PC-3 (cell line): Measurements from ENCODE around the gene DNAJB2. TPM values are rescaled to one million over a fixed set of nuclear protein-coding genes. Genes with fewer than 3 reads are reported as not detected.

Experiments
- ATAC-seq: fragments of 200-7000 bp; cut with Tn5 transposase; 2 replicates; pipeline ENCODE4 v1.9.1; 2020; ENCODE audit warnings: mild to moderate bottlenecking, moderate library complexity
- BruUV-seq: library from RNA; stranded (reverse); fragments of 400-500 nt; replicated peaks from 2 replicates; lab custom pipeline; 2021; lab: Mats Ljungman, UMichigan
- CTCF ChIA-PET: fragments of 300-600 bp; sonication (Branson Sonifier 250); formaldehyde crosslinking; loops from one replicate; lab custom pipeline; 2022; ENCODE audit warnings: antibody characterized with exemption; lab: Charles Lee
- POLR2A ChIA-PET: fragments of 300-600 bp; sonication (Branson Sonifier 250); formaldehyde crosslinking; loops from one replicate; lab custom pipeline; 2022; ENCODE audit warnings: antibody characterized with exemption; ENCODE audit not compliant: unreplicated experiment; lab: Charles Lee
- DNase-seq: peaks from one replicate; pipeline ENCODE4 v3.0.0-alpha.2; 2015
- H2AFZ ChIP-seq: fragments of 300-600 bp; sonication (generic); 2 replicates; pipeline ENCODE4 v1.6.0; 2016; ENCODE audit warnings: antibody characterized with exemption, low read length
- H3F3A ChIP-seq: fragments of 300-600 bp; sonication (generic); one replicate; pipeline ENCODE4 v1.6.0; 2017; ENCODE audit warnings: antibody characterized with exemption, low read length, control low read depth, mild to moderate bottlenecking; ENCODE audit not compliant: unreplicated experiment
- H3K27ac ChIP-seq: fragments of 300-600 bp; sonication (generic); 2 replicates; pipeline ENCODE4 v1.5.1; 2016; ENCODE audit warnings: mild to moderate bottlenecking, low read length
- H3K27me3 ChIP-seq: fragments of 300-600 bp; sonication (generic); 2 replicates; pipeline ENCODE4 v1.6.1; 2016; ENCODE audit warnings: low read length, mixed read lengths
- H3K36me3 ChIP-seq: fragments of 300-600 bp; sonication (generic); 2 replicates; pipeline ENCODE4 v1.6.1; 2016; ENCODE audit warnings: low read depth, mixed run types, low read length, mixed read lengths
- H3K4me1 ChIP-seq: fragments of 300-600 bp; sonication (generic); 2 replicates; pipeline ENCODE4 v1.5.1; 2016; ENCODE audit warnings: low read length; ENCODE audit not compliant: insufficient read depth
- H3K4me2 ChIP-seq: fragments of 300-600 bp; sonication (generic); 2 replicates; pipeline ENCODE4 v1.6.0; 2016; ENCODE audit warnings: low read length
- H3K4me3 ChIP-seq: fragments of 300-600 bp; sonication (generic); 2 replicates; pipeline ENCODE4 v1.5.1; 2016; ENCODE audit warnings: mild to moderate bottlenecking, low read length, mixed read lengths
- H3K79me2 ChIP-seq: fragments of 300-600 bp; sonication (generic); 2 replicates; pipeline ENCODE4 v1.6.1; 2017; ENCODE audit warnings: low read length, mixed read lengths
- H3K9ac ChIP-seq: fragments of 300-600 bp; sonication (generic); 2 replicates; pipeline ENCODE4 v1.6.0; 2016; ENCODE audit warnings: mild to moderate bottlenecking, low read length
- H3K9me2 ChIP-seq: fragments of 300-600 bp; sonication (generic); replicated peaks from 2 replicates; pipeline ENCODE4 v1.6.1; 2016; ENCODE audit warnings: mixed run types, low read length, mixed read lengths
- H3K9me3 ChIP-seq: fragments of 300-600 bp; sonication (generic); 2 replicates; pipeline ENCODE4 v1.6.1; 2016; ENCODE audit warnings: low read length, mixed read lengths
- H4K20me1 ChIP-seq: fragments of 300-600 bp; sonication (generic); 2 replicates; pipeline ENCODE4 v1.6.1; 2016; ENCODE audit warnings: low read length, mixed read lengths
- CTCF ChIP-seq: fragments of 300-600 bp; sonication (generic); conservative IDR thresholded peaks from 2 replicates; pipeline ENCODE4 v1.5.1; 2017; ENCODE audit warnings: antibody characterized with exemption, low read depth, mild to moderate bottlenecking, low read length
- EZH2 ChIP-seq: fragments of 300-600 bp; sonication (generic); IDR thresholded peaks from one replicate; pipeline ENCODE4 v1.6.1; 2017; ENCODE audit warnings: antibody characterized with exemption, mild to moderate bottlenecking, low read length; ENCODE audit not compliant: unreplicated experiment
- EZH2phosphoT487 ChIP-seq: fragments of 300-600 bp; sonication (generic); IDR thresholded peaks from 2 replicates; pipeline ENCODE4 v1.6.1; 2018; ENCODE audit warnings: mild to moderate bottlenecking, antibody characterized with exemption, low read length, borderline replicate concordance
- intact Hi-C: fragments of 100-400 bp; cut with micrococcal nuclease; formaldehyde crosslinking; loops from 2 replicates; pipeline ENCODE4 v1.9.0; 2023
- total RNA-seq: library from RNA; depleted of rRNA; stranded (reverse); fragments of >200 nt; gene quantifications from 2 replicates; pipeline ENCODE4 v1.2.3, GENCODE V29; 2014

Gene DNAJB2
- total RNA-seq, 1 experiment from 2014 or later = 62.3 TPM

- no peaks in the 10 kb centered on the region; the same call in 1 of the 2 replicates for H3K4me1 ChIP-seq
- ChIA-PET CTCF (no interaction called here), POLR2A (interaction anchor here (0.8 kb wide), 1 partner anchor 19 kb away, joined by 6 read pairs; no protein-coding TSS in a partner anchor)
- BruUV-seq = no TSS peak
- no peak for TF ChIP-seq EZH2phosphoT487
- no peak for TF ChIP-seq CTCF
- TF ChIP-seq EZH2 = no peak
- H3K27ac ChIP-seq = no peak overlapping the region
- no peak overlapping the region for H3K4me3 ChIP-seq
- DNase-seq (no peak), ATAC-seq (no peak)
- H3K9ac ChIP-seq = no peak overlapping the region
- intact Hi-C loops = no loop called here
- no peaks in the 10 kb centered on the region for H3K9me3 ChIP-seq
- H3K36me3 ChIP-seq = no peaks in the 10 kb centered on the region
- H3K9me2 ChIP-seq = no peaks in the 10 kb centered on the region
- H3K27me3 ChIP-seq = no peaks in the 10 kb centered on the region
- no peaks in the 10 kb centered on the region for H3K79me2 ChIP-seq
- no peak overlapping the region for H2AFZ ChIP-seq
- H3F3A ChIP-seq = no peaks in the 10 kb centered on the region
- H3K4me2 ChIP-seq = no peak overlapping the region
- H4K20me1 ChIP-seq = no peaks in the 10 kb centered on the region
Measured at GRCh38 chr2:219268294-219268693, 10.9 kb upstream of the DNAJB2 start.

DNA sequence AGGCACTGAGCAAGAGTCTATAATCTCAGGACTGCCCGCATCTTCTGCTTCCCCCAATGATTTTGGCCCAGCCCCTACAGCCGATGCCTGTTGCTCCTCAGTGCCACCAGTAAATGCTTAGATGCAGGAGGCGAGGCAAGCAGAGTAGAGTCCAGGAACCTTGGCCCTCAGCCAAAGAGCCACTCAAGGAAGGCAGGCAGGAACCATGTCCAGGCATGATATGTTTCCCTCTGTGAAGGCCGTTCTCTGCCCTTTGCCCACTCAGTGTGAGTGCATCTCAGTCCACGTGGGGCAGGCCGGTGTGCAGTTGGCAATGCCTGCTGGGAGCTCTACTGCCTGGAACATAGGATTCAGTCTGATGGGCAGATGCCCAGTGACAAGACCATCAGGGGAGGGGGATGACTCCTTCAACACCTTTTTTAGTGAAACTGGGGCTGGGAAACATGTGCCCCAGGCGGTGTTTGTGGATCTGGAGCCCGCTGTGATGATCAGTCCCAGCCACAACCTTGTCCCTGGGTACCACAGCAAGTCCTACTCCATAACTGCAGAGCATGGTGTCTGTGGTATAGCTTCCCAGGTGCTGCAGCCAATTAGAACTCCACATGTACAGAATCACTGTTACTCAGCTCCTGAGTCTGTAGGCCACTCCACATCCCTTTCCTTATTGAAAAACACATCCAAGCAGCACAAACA, 9.7 kb upstream of the DNAJB2 start:
- no peaks in the 10 kb centered on the region for H4K20me1 ChIP-seq
- H3K9ac ChIP-seq = no peak overlapping the region
- BruUV-seq = no TSS peak
- H3F3A ChIP-seq = no peaks in the 10 kb centered on the region
- H3K4me2 ChIP-seq = no peak overlapping the region
- TF ChIP-seq EZH2phosphoT487 (no peak), EZH2 (no peak), CTCF (no peak)
- DNase-seq (no peak), ATAC-seq (no peak)
- POLR2A ChIA-PET = interaction anchor here (0.8 kb wide), 1 partner anchor 20 kb away, joined by 6 read pairs; no protein-coding TSS in a partner anchor
- no peaks in the 10 kb centered on the region for H3K9me3 ChIP-seq
- no peaks in the 10 kb centered on the region for H3K36me3 ChIP-seq
- H3K79me2 ChIP-seq = no peaks in the 10 kb centered on the region
- CTCF ChIA-PET = no interaction called here
- H3K4me3 ChIP-seq = no peak overlapping the region
- no peak overlapping the region for H2AFZ ChIP-seq
- H3K27ac ChIP-seq = no peak overlapping the region
- no peaks in the 10 kb centered on the region for H3K9me2 ChIP-seq
- no peaks in the 10 kb centered on the region for H3K27me3 ChIP-seq
- intact Hi-C loops = no loop called here
- H3K4me1 ChIP-seq = peaks cover 12% of the 10 kb centered on the region

- peaks cover 17% of the 10 kb centered on the region for H3K4me1 ChIP-seq
- CTCF ChIA-PET = no interaction called here
Measured at GRCh38 chr2:219270055-219270372, 9.2 kb upstream of the DNAJB2 start.

More at GRCh38 chr2:219270055-219270372, 9.2 kb upstream of the DNAJB2 start:
- TF ChIP-seq EZH2phosphoT487 = no peak
- no peak for TF ChIP-seq CTCF
- TF ChIP-seq EZH2 = no peak
- H3K27me3 ChIP-seq = no peaks in the 10 kb centered on the region
- no TSS peak for BruUV-seq
- no peak overlapping the region for H3K9ac ChIP-seq
- H3K4me2 ChIP-seq = no peak overlapping the region
- POLR2A ChIA-PET = no interaction called here
- no peaks in the 10 kb centered on the region for H3K36me3 ChIP-seq
- no peaks in the 10 kb centered on the region for H3K9me3 ChIP-seq
- H2AFZ ChIP-seq = no peak overlapping the region
- intact Hi-C loops = no loop called here
- H4K20me1 ChIP-seq = no peaks in the 10 kb centered on the region
- ATAC-seq = no peak
- no peaks in the 10 kb centered on the region for H3F3A ChIP-seq
- no peaks in the 10 kb centered on the region for H3K9me2 ChIP-seq
- H3K79me2 ChIP-seq = no peaks in the 10 kb centered on the region
- DNase-seq = no peak
- no peak overlapping the region for H3K27ac ChIP-seq
- H3K4me3 ChIP-seq = no peak overlapping the region
